Tibial nerve (tissue), 4 donors: ENCODE results near the gene TOMM6.
"Not testable (repeated sequence)": the region's sequence is repeated elsewhere in the genome, so short reads cannot be mapped to it uniquely, and the experiment has no call there.

Experiments
- CTCF ChIP-seq, 5 experiments: fragments of 200-600 bp in 3 of 5; fragments of 450-650 bp in 2 of 5; sonication (generic) in 3 of 5; IDR thresholded peaks; one replicate each; pipeline ENCODE4 v1.5.1; 2016 to 2019; ENCODE audit warnings: antibody characterized with exemption in 5 of 5, mild to moderate bottlenecking in 3 of 5, moderate library complexity in 2 of 5
- EP300 ChIP-seq, 2 donors: sonication (generic); formaldehyde crosslinking; IDR thresholded peaks; one replicate each; pipeline ENCODE4 v1.6.1; 2017; ENCODE audit warnings: antibody characterized with exemption in 2 of 2, mild to moderate bottlenecking in 1 of 2
- POLR2A ChIP-seq, 2 donors: fragments of 450-650 bp; IDR thresholded peaks; one replicate each; pipeline ENCODE4 v1.6.1; 2017; ENCODE audit warnings: antibody characterized with exemption in 2 of 2, mild to moderate bottlenecking in 2 of 2, moderate library complexity in 2 of 2

GRCh38 chr6:41766043-41766664, 21.3 kb upstream of the TOMM6 start:
- not testable (repeated sequence) for TF ChIP-seq CTCF, POLR2A, EP300 (IDR thresholded peaks at IDR 0.05)
